Chondrocyte (in vitro differentiated cells): Measurements from ENCODE around the gene STOML1. TPM values are rescaled to one million over a fixed set of nuclear protein-coding genes. Genes with fewer than 3 reads are reported as not detected.
A peak's percentile ranks its signal among the peaks of the same experiment; 100 is the strongest.

Experiments used
- DNase-seq: peaks from one replicate; pipeline ENCODE4 v3.0.0; 2021; ENCODE audit warnings: mixed read lengths, low spot score
- H3K27ac Mint-ChIP-seq: one replicate; pipeline ENCODE4 v1.8.0; 2021; ENCODE audit warnings: mild to moderate bottlenecking, moderate library complexity, mixed read lengths; ENCODE audit not compliant: unreplicated experiment
- H3K27me3 Mint-ChIP-seq: 2 replicates; pipeline ENCODE4 v1.8.0; 2021; ENCODE audit warnings: low read depth, mixed read lengths
- H3K36me3 Mint-ChIP-seq: 2 replicates; pipeline ENCODE4 v1.8.0; 2021; ENCODE audit warnings: low read depth, mixed read lengths
- H3K4me1 Mint-ChIP-seq: 2 replicates; pipeline ENCODE4 v1.8.0; 2021; ENCODE audit warnings: low read depth, mild to moderate bottlenecking, mixed read lengths
- H3K4me3 Mint-ChIP-seq: one replicate; pipeline ENCODE4 v1.8.0; 2021; ENCODE audit warnings: mild to moderate bottlenecking, moderate library complexity, mixed read lengths; ENCODE audit not compliant: unreplicated experiment
- H3K9me3 Mint-ChIP-seq: 2 replicates; pipeline ENCODE4 v1.8.0; 2021; ENCODE audit warnings: low read depth, mixed read lengths
- total RNA-seq: library from RNA; stranded (reverse); gene quantifications from 3 replicates; pipeline ENCODE4 v1.2.1, GENCODE V29; 2021
- TF ChIP-seq, protein P1 (sequence below): fragments of 200-600 bp; sonication (generic); IDR thresholded peaks from 2 replicates; pipeline ENCODE4 v1.5.0; 2021; ENCODE audit warnings: antibody characterized with exemption, mild to moderate bottlenecking, moderate library complexity

Gene STOML1
- total RNA-seq, 1 donor from 2014 or later: 18.9 TPM

DNA sequence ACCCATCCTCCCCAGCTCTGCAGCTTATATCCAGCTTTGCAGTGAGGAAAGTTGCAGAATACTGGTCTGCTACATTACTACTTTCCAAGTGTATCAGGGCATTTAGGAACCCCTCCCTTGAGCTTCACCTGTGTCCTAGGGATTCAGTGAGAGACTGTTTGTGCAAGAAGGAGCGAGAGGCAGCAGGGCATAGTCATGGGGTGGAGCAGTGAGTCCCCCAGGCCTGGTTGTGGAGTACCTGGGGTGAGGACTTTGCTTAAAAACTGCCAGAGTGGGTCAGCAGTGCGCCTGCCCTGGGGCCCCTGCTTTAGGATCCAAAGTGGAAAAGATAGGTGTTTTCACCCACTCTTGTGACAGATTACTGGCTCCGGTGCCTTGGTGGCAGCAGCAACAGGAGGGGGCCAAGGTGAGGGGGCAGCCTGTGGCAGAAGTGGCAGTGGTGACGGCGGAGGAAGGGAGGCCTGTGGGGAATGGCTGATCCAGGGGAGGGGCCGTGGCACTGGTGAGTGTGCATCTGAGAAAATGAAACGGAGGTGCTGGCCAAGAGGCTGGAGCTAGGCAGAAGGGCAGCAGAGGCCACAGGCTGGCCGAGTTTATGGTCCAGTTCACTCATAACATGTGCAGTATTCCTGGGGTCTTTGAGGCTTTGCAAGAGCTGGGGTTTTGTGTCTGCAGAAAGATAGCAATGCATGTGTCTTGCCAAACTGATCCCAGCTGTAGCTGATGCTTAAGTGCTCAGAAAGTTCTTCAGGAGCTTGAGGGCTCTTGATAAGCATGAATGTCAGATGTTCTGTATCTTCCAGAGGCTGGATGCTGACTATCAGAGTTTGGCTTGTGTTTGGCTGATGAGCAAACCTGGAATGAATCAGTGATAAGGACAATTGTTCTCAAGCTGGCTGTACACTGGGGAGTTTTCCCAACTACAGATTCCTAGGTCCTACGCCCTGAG lies 46.9 kb upstream of the STOML1 start:
- Mint-ChIP-seq H3K27me3 (no peaks in the 10 kb centered on the region), H3K4me3 (no peak overlapping the region), H3K36me3 (peaks cover 20% of the 10 kb centered on the region), H3K27ac (peak overlapping the region; percentile 93), H3K9me3 (no peaks in the 10 kb centered on the region), H3K4me1 (peaks cover 38% of the 10 kb centered on the region)
- TF ChIP-seq, protein P1, sequence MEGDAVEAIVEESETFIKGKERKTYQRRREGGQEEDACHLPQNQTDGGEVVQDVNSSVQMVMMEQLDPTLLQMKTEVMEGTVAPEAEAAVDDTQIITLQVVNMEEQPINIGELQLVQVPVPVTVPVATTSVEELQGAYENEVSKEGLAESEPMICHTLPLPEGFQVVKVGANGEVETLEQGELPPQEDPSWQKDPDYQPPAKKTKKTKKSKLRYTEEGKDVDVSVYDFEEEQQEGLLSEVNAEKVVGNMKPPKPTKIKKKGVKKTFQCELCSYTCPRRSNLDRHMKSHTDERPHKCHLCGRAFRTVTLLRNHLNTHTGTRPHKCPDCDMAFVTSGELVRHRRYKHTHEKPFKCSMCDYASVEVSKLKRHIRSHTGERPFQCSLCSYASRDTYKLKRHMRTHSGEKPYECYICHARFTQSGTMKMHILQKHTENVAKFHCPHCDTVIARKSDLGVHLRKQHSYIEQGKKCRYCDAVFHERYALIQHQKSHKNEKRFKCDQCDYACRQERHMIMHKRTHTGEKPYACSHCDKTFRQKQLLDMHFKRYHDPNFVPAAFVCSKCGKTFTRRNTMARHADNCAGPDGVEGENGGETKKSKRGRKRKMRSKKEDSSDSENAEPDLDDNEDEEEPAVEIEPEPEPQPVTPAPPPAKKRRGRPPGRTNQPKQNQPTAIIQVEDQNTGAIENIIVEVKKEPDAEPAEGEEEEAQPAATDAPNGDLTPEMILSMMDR: no peak
- DNase-seq: no peak

DNA sequence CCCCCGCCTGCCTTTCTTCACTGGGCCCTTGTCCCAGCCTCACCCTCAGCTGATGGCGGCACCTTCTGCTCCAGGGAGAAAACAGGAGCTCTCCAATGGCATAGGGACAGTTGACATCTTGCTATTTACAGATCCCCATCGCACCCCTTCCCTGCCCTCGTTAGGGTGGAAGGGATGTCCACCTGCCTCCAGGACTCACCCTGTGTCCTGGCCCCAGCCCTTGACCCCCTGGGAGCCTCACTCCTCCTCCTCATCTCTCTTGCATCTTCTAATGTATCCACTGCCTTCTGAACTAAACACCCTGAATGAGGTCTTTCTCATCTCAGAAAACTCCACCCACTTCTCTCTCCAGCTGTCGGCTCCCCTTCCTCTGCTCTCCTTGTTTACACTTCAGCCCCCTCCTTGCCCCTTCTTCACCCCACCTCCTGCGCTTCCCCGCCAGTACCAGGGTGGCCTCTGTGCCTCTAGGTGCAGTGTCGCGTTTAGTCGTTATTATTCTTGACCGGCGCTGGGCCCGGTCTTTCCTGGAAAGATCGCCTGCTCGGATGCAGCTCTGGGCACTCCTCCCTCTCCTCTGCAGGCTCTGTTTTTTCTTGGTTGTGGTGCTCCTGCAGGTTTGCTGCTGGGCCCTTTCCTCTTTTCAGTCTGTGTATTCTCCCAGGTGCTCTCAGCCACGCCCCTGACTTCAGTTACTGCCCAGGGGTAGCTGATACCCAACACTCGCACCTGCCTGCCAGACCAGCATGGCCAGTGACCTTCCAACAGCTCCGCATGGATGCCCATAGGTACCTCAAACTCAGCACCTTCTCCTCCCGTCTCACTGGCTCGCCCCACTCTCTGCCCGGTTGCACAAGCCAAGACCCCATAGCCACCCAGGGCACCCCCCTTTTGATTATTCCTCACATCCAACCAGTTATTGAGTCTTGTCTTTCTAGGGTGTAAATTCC lies 45.3 kb upstream of the STOML1 start:
- Mint-ChIP-seq H3K4me3 (no peak overlapping the region), H3K36me3 (peaks cover 16% of the 10 kb centered on the region), H3K27me3 (no peaks in the 10 kb centered on the region), H3K9me3 (no peaks in the 10 kb centered on the region), H3K4me1 (peaks cover 38% of the 10 kb centered on the region), H3K27ac (no peak overlapping the region)
- no peak for DNase-seq
- TF ChIP-seq, protein P1: peak; percentile 58

DNA sequence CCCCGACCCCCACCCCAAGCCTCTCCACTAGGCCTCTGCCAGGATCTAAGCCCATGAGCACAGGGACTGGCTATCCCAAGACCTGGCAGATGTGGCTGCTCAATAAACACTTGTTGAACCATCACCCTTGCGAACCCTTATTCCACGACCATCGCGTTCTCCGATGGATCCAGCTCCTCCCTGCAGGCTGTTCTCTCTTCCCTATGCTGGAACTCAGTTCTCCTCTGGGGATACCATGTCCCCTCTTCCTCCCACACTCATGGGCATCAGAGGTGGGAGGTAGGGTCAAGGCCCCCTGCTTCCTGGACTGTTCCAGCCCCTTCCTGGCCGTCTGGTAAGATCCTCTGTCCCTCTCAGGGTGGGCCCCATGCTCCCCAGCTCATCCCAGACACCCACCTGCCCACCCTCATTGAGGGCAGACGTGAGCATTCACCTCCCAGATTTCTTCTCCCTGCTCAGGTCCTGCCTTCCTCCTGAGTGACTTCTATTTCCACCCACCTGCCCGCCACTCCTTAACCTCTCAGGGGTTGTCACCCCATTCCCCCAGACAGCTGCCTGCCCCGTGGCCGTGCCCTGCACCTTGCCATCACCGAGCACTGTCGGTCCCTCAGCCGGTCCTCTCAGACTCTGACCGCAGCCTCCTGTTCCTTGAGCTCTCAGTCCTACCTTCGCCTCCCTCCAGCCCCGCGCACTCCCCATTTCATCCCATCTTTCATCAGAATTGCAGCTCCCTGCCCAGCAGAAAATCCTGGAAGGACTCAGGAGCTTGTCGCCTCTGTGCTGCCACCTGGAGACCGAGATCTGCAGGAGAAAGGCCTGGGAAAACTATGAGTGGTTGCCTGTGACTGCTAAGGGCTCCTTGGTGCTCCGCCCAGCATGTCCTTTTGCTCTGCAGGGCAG lies 44.4 kb upstream of the STOML1 start:
- no peak for DNase-seq
- H3K4me3 Mint-ChIP-seq: no peak overlapping the region
- H3K27ac Mint-ChIP-seq: peak overlapping the region; percentile 5
- H3K9me3 Mint-ChIP-seq: no peaks in the 10 kb centered on the region
- H3K27me3 Mint-ChIP-seq: no peaks in the 10 kb centered on the region
- peaks cover 38% of the 10 kb centered on the region for H3K4me1 Mint-ChIP-seq
- TF ChIP-seq, protein P1: peak; percentile 82
- peaks cover 16% of the 10 kb centered on the region for H3K36me3 Mint-ChIP-seq

DNA sequence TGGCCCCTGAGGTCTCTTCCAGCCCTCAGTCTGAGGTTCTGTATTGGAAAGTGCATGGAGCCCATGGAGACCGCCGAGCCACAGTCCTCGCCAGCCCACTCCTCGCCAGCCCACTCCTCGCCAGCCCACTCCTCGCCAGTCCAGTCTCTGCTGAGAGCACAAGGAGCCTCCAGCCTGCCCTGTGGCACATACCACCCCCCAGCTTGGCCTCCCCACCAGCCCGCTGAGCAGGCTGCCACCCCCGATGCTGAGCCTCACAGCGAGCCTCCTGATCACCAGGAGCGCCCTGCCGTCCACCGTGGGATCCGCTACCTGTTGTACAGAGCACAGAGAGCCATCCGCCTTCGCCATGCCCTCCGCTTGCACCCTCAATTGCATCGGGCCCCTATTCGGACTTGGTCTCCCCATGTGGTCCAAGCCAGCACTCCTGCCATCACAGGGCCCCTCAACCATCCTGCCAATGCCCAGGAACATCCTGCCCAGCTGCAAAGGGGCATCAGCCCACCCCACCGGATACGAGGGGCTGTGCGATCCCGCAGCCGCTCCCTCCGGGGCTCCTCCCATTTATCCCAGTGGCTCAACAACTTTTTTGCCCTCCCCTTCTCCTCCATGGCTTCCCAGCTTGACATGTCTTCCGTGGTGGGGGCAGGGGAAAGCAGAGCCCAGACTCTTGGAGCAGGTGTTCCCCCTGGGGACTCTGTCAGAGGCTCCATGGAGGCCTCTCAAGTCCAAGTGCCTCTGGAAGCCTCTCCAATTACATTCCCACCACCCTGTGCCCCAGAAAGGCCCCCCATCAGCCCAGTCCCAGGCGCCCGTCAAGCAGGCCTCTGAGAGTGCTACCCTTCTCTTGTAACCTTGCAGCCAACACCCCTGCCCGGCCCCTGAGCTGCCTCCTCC lies 43.3 kb upstream of the STOML1 start:
- TF ChIP-seq, protein P1: no peak
- H3K36me3 Mint-ChIP-seq: peaks cover 14% of the 10 kb centered on the region
- no peak for DNase-seq
- no peak overlapping the region for H3K4me3 Mint-ChIP-seq
- no peaks in the 10 kb centered on the region for H3K27me3 Mint-ChIP-seq
- H3K27ac Mint-ChIP-seq: no peak overlapping the region
- H3K4me1 Mint-ChIP-seq: peaks cover 29% of the 10 kb centered on the region
- no peaks in the 10 kb centered on the region for H3K9me3 Mint-ChIP-seq
